Neural progenitor cell (in vitro differentiated cells): ENCODE data around the gene CIRBP. TPM values are rescaled to one million over a fixed set of nuclear protein-coding genes. Genes with fewer than 3 reads are reported as not detected.
A peak's percentile ranks its signal among the peaks of the same experiment; 100 is the strongest.

Experiments used
- DNase-seq: peaks from one replicate; pipeline ENCODE4 v3.0.0-alpha.2; 2016; ENCODE audit warnings: low spot score
- H2AFZ ChIP-seq: fragments of 200-600 bp; sonication (generic); replicated peaks from 2 replicates; pipeline ENCODE4 v1.6.1; 2016; ENCODE audit warnings: antibody characterized with exemption
- H3F3A ChIP-seq: fragments of 200-600 bp; sonication (generic); 2 replicates; pipeline ENCODE4 v1.6.1; 2016; ENCODE audit warnings: antibody characterized with exemption, low read depth
- H3K27ac ChIP-seq: fragments of 200-600 bp; sonication (generic); 2 replicates; pipeline ENCODE4 v1.5.1; 2016; ENCODE audit warnings: mild to moderate bottlenecking
- H3K27me3 ChIP-seq: fragments of 200-600 bp; sonication (generic); 2 replicates; pipeline ENCODE4 v1.6.1; 2016; ENCODE audit warnings: mild to moderate bottlenecking, moderate library complexity
- H3K36me3 ChIP-seq: fragments of 200-600 bp; sonication (generic); 2 replicates; pipeline ENCODE4 v1.5.1; 2016
- H3K4me1 ChIP-seq: fragments of 200-600 bp; sonication (generic); 2 replicates; pipeline ENCODE4 v1.6.1; 2016; ENCODE audit warnings: mixed run types
- H3K4me2 ChIP-seq: fragments of 200-600 bp; sonication (generic); 2 replicates; pipeline ENCODE4 v1.6.1; 2016
- H3K4me3 ChIP-seq: fragments of 200-600 bp; sonication (generic); 2 replicates; pipeline ENCODE4 v1.5.1; 2016
- H3K79me2 ChIP-seq: fragments of 200-600 bp; sonication (generic); 2 replicates; pipeline ENCODE4 v1.6.1; 2016; ENCODE audit warnings: low read depth
- H3K9ac ChIP-seq: fragments of 200-600 bp; sonication (generic); 2 replicates; pipeline ENCODE4 v1.6.1; 2016
- H3K9me3 ChIP-seq: fragments of 200-600 bp; sonication (generic); 2 replicates; pipeline ENCODE4 v1.5.1; 2016; ENCODE audit warnings: low read depth
- H4K20me1 ChIP-seq: fragments of 200-600 bp; sonication (generic); 2 replicates; pipeline ENCODE4 v1.6.1; 2016; ENCODE audit warnings: low read depth
- H3K27ac Mint-ChIP-seq: 3 replicates; pipeline ENCODE4 v1.8.0; 2021; ENCODE audit warnings: mixed read lengths
- H3K27me3 Mint-ChIP-seq: 2 replicates; pipeline ENCODE4 v1.8.0; 2022; ENCODE audit warnings: low read depth, mild to moderate bottlenecking, inconsistent platforms, moderate library complexity, mixed read lengths; ENCODE audit not compliant: insufficient read depth
- H3K36me3 Mint-ChIP-seq: 3 replicates; pipeline ENCODE4 v1.8.0; 2021; ENCODE audit warnings: mixed read lengths
- H3K4me1 Mint-ChIP-seq: 3 replicates; pipeline ENCODE4 v1.8.0; 2021; ENCODE audit warnings: mixed read lengths
- H3K4me3 Mint-ChIP-seq: 3 replicates; pipeline ENCODE4 v1.8.0; 2021; ENCODE audit warnings: mild to moderate bottlenecking, moderate library complexity, mixed read lengths
- H3K9me3 Mint-ChIP-seq: 3 replicates; pipeline ENCODE4 v1.8.0; 2020; ENCODE audit warnings: mixed read lengths
- EZH2 ChIP-seq: fragments of 200-600 bp; sonication (generic); IDR thresholded peaks from 2 replicates; pipeline ENCODE4 v1.6.1; 2017; ENCODE audit warnings: antibody characterized with exemption, mild to moderate bottlenecking, moderate library complexity
- EZH2phosphoT487 ChIP-seq: fragments of 200-600 bp; sonication (generic); IDR thresholded peaks from 2 replicates; pipeline ENCODE4 v1.6.1; 2017; ENCODE audit warnings: antibody characterized with exemption
- total RNA-seq: library from RNA; depleted of rRNA; stranded (reverse); fragments of >200 nt; gene quantifications from 2 replicates; pipeline ENCODE4 v1.2.3, GENCODE V29; 2015; ENCODE audit warnings: low replicate concordance
- TF ChIP-seq, protein P1 (sequence below): fragments of 200-600 bp; sonication (generic); IDR thresholded peaks from 2 replicates; pipeline ENCODE4 v1.5.1; 2017; ENCODE audit warnings: antibody characterized with exemption, mild to moderate bottlenecking

The CIRBP gene
- total RNA-seq, 1 donor from 2014 or later: 395 TPM

GRCh38 chr19:1278074-1278473 lies 8.9 kb downstream of the CIRBP start:
- TF ChIP-seq, protein P1, sequence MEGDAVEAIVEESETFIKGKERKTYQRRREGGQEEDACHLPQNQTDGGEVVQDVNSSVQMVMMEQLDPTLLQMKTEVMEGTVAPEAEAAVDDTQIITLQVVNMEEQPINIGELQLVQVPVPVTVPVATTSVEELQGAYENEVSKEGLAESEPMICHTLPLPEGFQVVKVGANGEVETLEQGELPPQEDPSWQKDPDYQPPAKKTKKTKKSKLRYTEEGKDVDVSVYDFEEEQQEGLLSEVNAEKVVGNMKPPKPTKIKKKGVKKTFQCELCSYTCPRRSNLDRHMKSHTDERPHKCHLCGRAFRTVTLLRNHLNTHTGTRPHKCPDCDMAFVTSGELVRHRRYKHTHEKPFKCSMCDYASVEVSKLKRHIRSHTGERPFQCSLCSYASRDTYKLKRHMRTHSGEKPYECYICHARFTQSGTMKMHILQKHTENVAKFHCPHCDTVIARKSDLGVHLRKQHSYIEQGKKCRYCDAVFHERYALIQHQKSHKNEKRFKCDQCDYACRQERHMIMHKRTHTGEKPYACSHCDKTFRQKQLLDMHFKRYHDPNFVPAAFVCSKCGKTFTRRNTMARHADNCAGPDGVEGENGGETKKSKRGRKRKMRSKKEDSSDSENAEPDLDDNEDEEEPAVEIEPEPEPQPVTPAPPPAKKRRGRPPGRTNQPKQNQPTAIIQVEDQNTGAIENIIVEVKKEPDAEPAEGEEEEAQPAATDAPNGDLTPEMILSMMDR: no peak
- TF ChIP-seq EZH2: no peak
- Histone ChIP-seq H3F3A (peaks cover 56% of the 10 kb centered on the region), H3K4me2 (no peak overlapping the region), H3K36me3 (no peaks in the 10 kb centered on the region), H3K9me3 (no peaks in the 10 kb centered on the region), H3K4me3 (no peak overlapping the region), H3K27me3 (no peaks in the 10 kb centered on the region), H3K79me2 (peaks cover 22% of the 10 kb centered on the region), H3K4me1 (peaks cover 19% of the 10 kb centered on the region), H2AFZ (no peak overlapping the region), H3K27ac (no peak overlapping the region), H3K9ac (no peak overlapping the region), H4K20me1 (peaks cover 36% of the 10 kb centered on the region)
- H3K27me3 Mint-ChIP-seq: peaks cover 10% of the 10 kb centered on the region
- H3K4me1 Mint-ChIP-seq: peaks cover 29% of the 10 kb centered on the region
- peak overlapping the region; percentile 46 for H3K4me3 Mint-ChIP-seq
- peaks cover 10% of the 10 kb centered on the region for H3K36me3 Mint-ChIP-seq
- H3K27ac Mint-ChIP-seq: no peak overlapping the region
- no peak for DNase-seq
- H3K9me3 Mint-ChIP-seq: no peaks in the 10 kb centered on the region

- TF ChIP-seq, protein P1: no peak
- TF ChIP-seq EZH2phosphoT487: no peak
- TF ChIP-seq EZH2: no peak
- peaks cover 23% of the 10 kb centered on the region for H3K4me1 Mint-ChIP-seq
- H2AFZ ChIP-seq: no peak overlapping the region
- H3K4me1 ChIP-seq: peaks cover 18% of the 10 kb centered on the region
- no peak overlapping the region for H3K4me2 ChIP-seq
- peaks cover 30% of the 10 kb centered on the region for H4K20me1 ChIP-seq
- no peaks in the 10 kb centered on the region for H3K9me3 Mint-ChIP-seq
- DNase-seq: no peak
- H3K27me3 Mint-ChIP-seq: peaks cover 4% of the 10 kb centered on the region
- no peak overlapping the region for H3K9ac ChIP-seq
- no peaks in the 10 kb centered on the region for H3K36me3 ChIP-seq
- H3K27ac ChIP-seq: no peak overlapping the region
- peaks cover 13% of the 10 kb centered on the region for H3K79me2 ChIP-seq
- H3K4me3 ChIP-seq: no peak overlapping the region
- no peaks in the 10 kb centered on the region for H3K9me3 ChIP-seq
- H3K36me3 Mint-ChIP-seq: peaks cover 4% of the 10 kb centered on the region
- peak overlapping the region; percentile 71 for H3K4me3 Mint-ChIP-seq
- H3K27ac Mint-ChIP-seq: no peak overlapping the region
- peaks cover 8% of the 10 kb centered on the region for H3K27me3 ChIP-seq
- peaks cover 48% of the 10 kb centered on the region for H3F3A ChIP-seq
Observed at GRCh38 chr19:1278713-1279660, 9.9 kb downstream of the CIRBP start.

- H3K27ac Mint-ChIP-seq: peak overlapping the region; percentile 53
- Histone ChIP-seq H3K4me2 (no peak overlapping the region), H3K36me3 (no peaks in the 10 kb centered on the region), H3K4me3 (no peak overlapping the region), H3K79me2 (peaks cover 13% of the 10 kb centered on the region), H3K27me3 (peaks cover 17% of the 10 kb centered on the region), H3K9ac (no peak overlapping the region), H4K20me1 (peaks cover 22% of the 10 kb centered on the region), H2AFZ (no peak overlapping the region), H3F3A (peaks cover 48% of the 10 kb centered on the region), H3K27ac (no peak overlapping the region), H3K9me3 (no peaks in the 10 kb centered on the region), H3K4me1 (peaks cover 10% of the 10 kb centered on the region)
- no peaks in the 10 kb centered on the region for H3K9me3 Mint-ChIP-seq
- peak; percentile 89 for DNase-seq
- H3K36me3 Mint-ChIP-seq: peaks cover 4% of the 10 kb centered on the region
- H3K4me1 Mint-ChIP-seq: peaks cover 25% of the 10 kb centered on the region
- TF ChIP-seq EZH2phosphoT487 (no peak), EZH2 (no peak)
- TF ChIP-seq, protein P1: peak; percentile 97
- peaks cover 6% of the 10 kb centered on the region for H3K27me3 Mint-ChIP-seq
- H3K4me3 Mint-ChIP-seq: peak overlapping the region; percentile 71
Observed at GRCh38 chr19:1279782-1280341, 10.7 kb downstream of the CIRBP start.
